Panc1 (cell line): ENCODE results near the gene ATP2A2. TPM values are rescaled to one million over a fixed set of nuclear protein-coding genes. Genes with fewer than 3 reads are reported as not detected.

Experiments
- ATAC-seq: fragments of 200-7000 bp; cut with Tn5 transposase; 2 replicates; pipeline ENCODE4 v1.9.1; 2020; ENCODE audit warnings: mild to moderate bottlenecking, moderate library complexity
- BruUV-seq: library from RNA; stranded (reverse); fragments of 400-500 nt; replicated peaks from 2 replicates; lab custom pipeline; 2021; lab: Mats Ljungman, UMichigan
- CTCF ChIA-PET: fragments of 300-600 bp; sonication (Branson Sonifier 250); formaldehyde crosslinking; loops from one replicate; lab custom pipeline; 2022; ENCODE audit warnings: antibody characterized with exemption; lab: Charles Lee
- POLR2A ChIA-PET: fragments of 300-600 bp; sonication (Branson Sonifier 250); formaldehyde crosslinking; loops from one replicate; lab custom pipeline; 2022; ENCODE audit warnings: antibody characterized with exemption; lab: Charles Lee
- DNase-seq: peaks from one replicate; pipeline ENCODE4 v3.0.0-alpha.2; 2010; ENCODE audit warnings: low read depth, low spot score
- H3K27ac ChIP-seq: 2 replicates; pipeline ENCODE4 v1.5.1; 2011; ENCODE audit warnings: mild to moderate bottlenecking, low read length, inconsistent platforms
- H3K27me3 ChIP-seq: fragments of 200-500 bp; sonication (Bioruptor generic); 2 replicates; pipeline ENCODE4 v1.6.0; 2014; ENCODE audit warnings: low read length, inconsistent platforms; ENCODE audit not compliant: control insufficient read depth, insufficient read depth
- H3K36me3 ChIP-seq: fragments of 200-500 bp; sonication (Bioruptor generic); 2 replicates; pipeline ENCODE4 v1.5.1; 2014; ENCODE audit warnings: inconsistent platforms, mild to moderate bottlenecking, low read length, moderate library complexity; ENCODE audit not compliant: control insufficient read depth, insufficient read depth
- H3K4me1 ChIP-seq: 2 replicates; pipeline ENCODE4 v1.5.1; 2011; ENCODE audit warnings: inconsistent platforms, mild to moderate bottlenecking, low read length, moderate library complexity; ENCODE audit not compliant: control insufficient read depth, insufficient read depth
- H3K4me3 ChIP-seq, 2 experiments: 2 replicates each; pipeline ENCODE4 v1.5.1; 2011 to 2012; ENCODE audit warnings: low read depth in 2 of 2, low read length in 2 of 2, mild to moderate bottlenecking in 2 of 2, inconsistent platforms in 1 of 2, moderate library complexity in 1 of 2
- H3K9me3 ChIP-seq: fragments of 200-500 bp; sonication (Bioruptor generic); 2 replicates; pipeline ENCODE4 v1.5.1; 2014; ENCODE audit warnings: low read depth, mild to moderate bottlenecking, inconsistent platforms, low read length, moderate library complexity; ENCODE audit not compliant: control insufficient read depth, insufficient read depth
- POLR2AphosphoS5 ChIP-seq: IDR thresholded peaks from 2 replicates; pipeline ENCODE4 v1.6.1; 2012; ENCODE audit warnings: mild to moderate bottlenecking, low read depth, low read length, moderate library complexity
- SIN3A ChIP-seq: IDR thresholded peaks from 2 replicates; pipeline ENCODE4 v1.6.1; 2012; ENCODE audit warnings: low read depth, mild to moderate bottlenecking, low read length, moderate library complexity, borderline replicate concordance; ENCODE audit not compliant: insufficient read depth
- TCF7L2 ChIP-seq: IDR thresholded peaks from 2 replicates; pipeline ENCODE4 v1.6.1; 2011; ENCODE audit warnings: mild to moderate bottlenecking, low read depth, low read length, inconsistent platforms
- in situ Hi-C: cut with HindIII; loops from 2 replicates; pipeline ENCODE4 v1.10.0; 2016; ENCODE audit warnings: low sequenced_read_pairs, low pct_unique_long_range_greater_than_20kb
- intact Hi-C: fragments of 100-400 bp; cut with micrococcal nuclease; formaldehyde crosslinking; loops from one replicate; pipeline ENCODE4 v1.10.0; 2022; ENCODE audit not compliant: unreplicated experiment
- total RNA-seq: library from RNA; stranded (reverse); gene quantifications from one replicate; pipeline ENCODE4 v1.2.1, GENCODE V29; 2021; ENCODE audit not compliant: unreplicated experiment
- TF ChIP-seq, protein P1 (sequence below), 2 experiments: IDR thresholded peaks; 2 replicates each; pipeline ENCODE4 v1.6.1; 2011 to 2012; ENCODE audit warnings: low read depth in 2 of 2, control low read depth in 1 of 2, low read length in 1 of 2, mild to moderate bottlenecking in 1 of 2, moderate library complexity in 1 of 2; ENCODE audit not compliant: insufficient read depth in 1 of 2
- TF ChIP-seq, protein P2 (sequence below): fragments of 450-650 bp; IDR thresholded peaks from 2 replicates; pipeline ENCODE4 v1.5.1; 2017; ENCODE audit warnings: mild to moderate bottlenecking

Gene ATP2A2
- total RNA-seq, 1 experiment from 2014 or later: 286 TPM

DNA sequence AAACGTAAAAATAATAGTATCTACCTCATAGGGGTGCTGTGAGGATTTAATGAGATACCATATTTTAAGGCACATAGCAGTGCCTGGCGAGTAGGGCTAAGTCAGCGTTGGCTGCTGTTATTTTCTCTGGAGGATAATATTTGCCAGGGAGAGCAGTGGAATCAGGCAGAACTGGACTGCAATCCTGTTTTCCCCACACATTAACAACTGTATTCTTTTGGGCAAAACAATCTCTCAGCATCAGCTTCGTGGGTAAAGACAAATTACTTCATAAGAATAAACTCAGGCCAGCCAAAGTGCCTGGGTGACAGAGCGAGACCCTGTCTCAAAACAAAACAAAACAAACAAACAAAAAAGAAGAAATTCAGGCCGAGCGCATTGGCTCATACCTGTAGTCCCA lies 29.7 kb upstream of the ATP2A2 start:
- Histone ChIP-seq H3K27ac (no peak overlapping the region), H3K27me3 (no peaks in the 10 kb centered on the region), H3K4me1 (0 out of 2 replicates have a peak, but pooled peaks cover 2% of the 10 kb centered on the region), H3K36me3 (no peaks in the 10 kb centered on the region), H3K4me3 (no peak overlapping the region), H3K9me3 (no peaks in the 10 kb centered on the region)
- no TSS peak for BruUV-seq
- DNase-seq: no peak
- ChIA-PET CTCF (no interaction called here), POLR2A (no interaction called here)
- intact Hi-C loops (no loop called here), in situ Hi-C loops (no loop called here)
- TF ChIP-seq, protein P1, sequence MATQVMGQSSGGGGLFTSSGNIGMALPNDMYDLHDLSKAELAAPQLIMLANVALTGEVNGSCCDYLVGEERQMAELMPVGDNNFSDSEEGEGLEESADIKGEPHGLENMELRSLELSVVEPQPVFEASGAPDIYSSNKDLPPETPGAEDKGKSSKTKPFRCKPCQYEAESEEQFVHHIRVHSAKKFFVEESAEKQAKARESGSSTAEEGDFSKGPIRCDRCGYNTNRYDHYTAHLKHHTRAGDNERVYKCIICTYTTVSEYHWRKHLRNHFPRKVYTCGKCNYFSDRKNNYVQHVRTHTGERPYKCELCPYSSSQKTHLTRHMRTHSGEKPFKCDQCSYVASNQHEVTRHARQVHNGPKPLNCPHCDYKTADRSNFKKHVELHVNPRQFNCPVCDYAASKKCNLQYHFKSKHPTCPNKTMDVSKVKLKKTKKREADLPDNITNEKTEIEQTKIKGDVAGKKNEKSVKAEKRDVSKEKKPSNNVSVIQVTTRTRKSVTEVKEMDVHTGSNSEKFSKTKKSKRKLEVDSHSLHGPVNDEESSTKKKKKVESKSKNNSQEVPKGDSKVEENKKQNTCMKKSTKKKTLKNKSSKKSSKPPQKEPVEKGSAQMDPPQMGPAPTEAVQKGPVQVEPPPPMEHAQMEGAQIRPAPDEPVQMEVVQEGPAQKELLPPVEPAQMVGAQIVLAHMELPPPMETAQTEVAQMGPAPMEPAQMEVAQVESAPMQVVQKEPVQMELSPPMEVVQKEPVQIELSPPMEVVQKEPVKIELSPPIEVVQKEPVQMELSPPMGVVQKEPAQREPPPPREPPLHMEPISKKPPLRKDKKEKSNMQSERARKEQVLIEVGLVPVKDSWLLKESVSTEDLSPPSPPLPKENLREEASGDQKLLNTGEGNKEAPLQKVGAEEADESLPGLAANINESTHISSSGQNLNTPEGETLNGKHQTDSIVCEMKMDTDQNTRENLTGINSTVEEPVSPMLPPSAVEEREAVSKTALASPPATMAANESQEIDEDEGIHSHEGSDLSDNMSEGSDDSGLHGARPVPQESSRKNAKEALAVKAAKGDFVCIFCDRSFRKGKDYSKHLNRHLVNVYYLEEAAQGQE (IDR thresholded peaks at IDR 0.05; ENCODE audit: insufficient read depth in 1 of 2, low read depth in 2 of 2, low read length in 1 of 2): no peak
- no peak for TF ChIP-seq POLR2AphosphoS5
- TF ChIP-seq, protein P2, sequence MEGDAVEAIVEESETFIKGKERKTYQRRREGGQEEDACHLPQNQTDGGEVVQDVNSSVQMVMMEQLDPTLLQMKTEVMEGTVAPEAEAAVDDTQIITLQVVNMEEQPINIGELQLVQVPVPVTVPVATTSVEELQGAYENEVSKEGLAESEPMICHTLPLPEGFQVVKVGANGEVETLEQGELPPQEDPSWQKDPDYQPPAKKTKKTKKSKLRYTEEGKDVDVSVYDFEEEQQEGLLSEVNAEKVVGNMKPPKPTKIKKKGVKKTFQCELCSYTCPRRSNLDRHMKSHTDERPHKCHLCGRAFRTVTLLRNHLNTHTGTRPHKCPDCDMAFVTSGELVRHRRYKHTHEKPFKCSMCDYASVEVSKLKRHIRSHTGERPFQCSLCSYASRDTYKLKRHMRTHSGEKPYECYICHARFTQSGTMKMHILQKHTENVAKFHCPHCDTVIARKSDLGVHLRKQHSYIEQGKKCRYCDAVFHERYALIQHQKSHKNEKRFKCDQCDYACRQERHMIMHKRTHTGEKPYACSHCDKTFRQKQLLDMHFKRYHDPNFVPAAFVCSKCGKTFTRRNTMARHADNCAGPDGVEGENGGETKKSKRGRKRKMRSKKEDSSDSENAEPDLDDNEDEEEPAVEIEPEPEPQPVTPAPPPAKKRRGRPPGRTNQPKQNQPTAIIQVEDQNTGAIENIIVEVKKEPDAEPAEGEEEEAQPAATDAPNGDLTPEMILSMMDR: no peak
- no peak for TF ChIP-seq TCF7L2
- no peak for TF ChIP-seq SIN3A
- no peak for ATAC-seq

DNA sequence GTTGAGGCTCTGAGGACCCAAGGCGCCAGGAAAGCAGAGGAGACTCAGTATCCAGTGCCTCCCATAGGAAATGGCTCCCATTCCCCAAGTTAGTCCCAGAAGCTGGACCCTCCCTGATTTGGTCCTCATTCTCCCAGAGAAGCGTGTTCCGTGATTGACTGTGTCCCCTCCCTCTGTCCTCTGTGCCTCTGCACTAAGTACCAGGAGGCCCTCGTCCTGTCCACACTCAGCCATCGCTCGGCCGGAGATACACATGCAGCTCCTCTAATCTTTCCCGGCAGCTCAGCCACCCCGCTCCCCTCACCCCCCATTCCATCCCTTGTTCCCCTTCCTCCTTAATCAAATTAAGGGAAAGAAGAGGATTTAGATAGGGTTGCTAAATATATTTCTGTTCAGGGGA lies 28.3 kb upstream of the ATP2A2 start:
- H3K4me3 ChIP-seq: no peak overlapping the region
- in situ Hi-C loops: no loop called here
- intact Hi-C loops: no loop called here
- H3K27ac ChIP-seq: no peak overlapping the region
- H3K27me3 ChIP-seq: no peaks in the 10 kb centered on the region
- ChIA-PET POLR2A (interaction anchor here (0.6 kb wide), 1 partner anchor 23 kb away, joined by 18 read pairs; no protein-coding TSS in a partner anchor), CTCF (no interaction called here)
- H3K9me3 ChIP-seq: no peaks in the 10 kb centered on the region
- no peak for ATAC-seq
- TF ChIP-seq SIN3A: no peak
- TF ChIP-seq TCF7L2: no peak
- no peak for TF ChIP-seq POLR2AphosphoS5
- TF ChIP-seq, protein P1 (IDR thresholded peaks at IDR 0.05; ENCODE audit: insufficient read depth in 1 of 2, low read depth in 2 of 2, low read length in 1 of 2): no peak
- TF ChIP-seq, protein P2: no peak
- no peak for DNase-seq
- H3K36me3 ChIP-seq: no peaks in the 10 kb centered on the region
- H3K4me1 ChIP-seq: 0 out of 2 replicates have a peak, but pooled peaks cover 2% of the 10 kb centered on the region
- BruUV-seq: no TSS peak
